Measurements from ENCODE around the gene GUCY1A1. TPM values are rescaled to one million over a fixed set of nuclear protein-coding genes. Genes with fewer than 3 reads are reported as not detected.

Gene GUCY1A1, protein sequence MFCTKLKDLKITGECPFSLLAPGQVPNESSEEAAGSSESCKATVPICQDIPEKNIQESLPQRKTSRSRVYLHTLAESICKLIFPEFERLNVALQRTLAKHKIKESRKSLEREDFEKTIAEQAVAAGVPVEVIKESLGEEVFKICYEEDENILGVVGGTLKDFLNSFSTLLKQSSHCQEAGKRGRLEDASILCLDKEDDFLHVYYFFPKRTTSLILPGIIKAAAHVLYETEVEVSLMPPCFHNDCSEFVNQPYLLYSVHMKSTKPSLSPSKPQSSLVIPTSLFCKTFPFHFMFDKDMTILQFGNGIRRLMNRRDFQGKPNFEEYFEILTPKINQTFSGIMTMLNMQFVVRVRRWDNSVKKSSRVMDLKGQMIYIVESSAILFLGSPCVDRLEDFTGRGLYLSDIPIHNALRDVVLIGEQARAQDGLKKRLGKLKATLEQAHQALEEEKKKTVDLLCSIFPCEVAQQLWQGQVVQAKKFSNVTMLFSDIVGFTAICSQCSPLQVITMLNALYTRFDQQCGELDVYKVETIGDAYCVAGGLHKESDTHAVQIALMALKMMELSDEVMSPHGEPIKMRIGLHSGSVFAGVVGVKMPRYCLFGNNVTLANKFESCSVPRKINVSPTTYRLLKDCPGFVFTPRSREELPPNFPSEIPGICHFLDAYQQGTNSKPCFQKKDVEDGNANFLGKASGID
- total RNA-seq (16.4 TPM), polyA plus RNA-seq (ENCODE audit: insufficient read depth in 1 of 8, insufficient read length in 8 of 8, low replicate concordance in 1 of 8) (10 to 100 TPM; 10.2 to 18.3 (median 13.2) TPM)
- long read RNA-seq, donor 1, partial matches to known transcripts, result 0 of 3 reads
- long read RNA-seq, donor 1, other reads (novel, unspliced or antisense), result 0 of 3 reads
- long read RNA-seq, donor 2, result 0 reads
- long read RNA-seq, donor 3, result 0 reads
- long read RNA-seq, donor 4, partial matches to known transcripts, result 0 of 1 reads
- long read RNA-seq, donor 4, other reads (novel, unspliced or antisense), result 0 of 1 reads
- long read RNA-seq, donor 5, partial matches to known transcripts, result 6 of 7 reads
- long read RNA-seq, donor 5, other reads (novel, unspliced or antisense), result 0 of 7 reads
- long read RNA-seq, donor 6, partial matches to known transcripts, result 0 of 1 reads
- long read RNA-seq, donor 6, other reads (novel, unspliced or antisense), result 0 of 1 reads
- long read RNA-seq, donor 7, partial matches to known transcripts, result 0 of 1 reads
- long read RNA-seq, donor 7, other reads (novel, unspliced or antisense), result 0 of 1 reads
- long read RNA-seq, donor 8, result 0 reads
- long read RNA-seq, donor 9, result 0 reads
- long read RNA-seq, donor 10, partial matches to known transcripts, result 9 of 14 reads
- long read RNA-seq, donor 10, other reads (novel, unspliced or antisense), result 0 of 14 reads
- long read RNA-seq, donor 11, partial matches to known transcripts, result 0 of 1 reads
- long read RNA-seq, donor 11, other reads (novel, unspliced or antisense), result 0 of 1 reads

DNA sequence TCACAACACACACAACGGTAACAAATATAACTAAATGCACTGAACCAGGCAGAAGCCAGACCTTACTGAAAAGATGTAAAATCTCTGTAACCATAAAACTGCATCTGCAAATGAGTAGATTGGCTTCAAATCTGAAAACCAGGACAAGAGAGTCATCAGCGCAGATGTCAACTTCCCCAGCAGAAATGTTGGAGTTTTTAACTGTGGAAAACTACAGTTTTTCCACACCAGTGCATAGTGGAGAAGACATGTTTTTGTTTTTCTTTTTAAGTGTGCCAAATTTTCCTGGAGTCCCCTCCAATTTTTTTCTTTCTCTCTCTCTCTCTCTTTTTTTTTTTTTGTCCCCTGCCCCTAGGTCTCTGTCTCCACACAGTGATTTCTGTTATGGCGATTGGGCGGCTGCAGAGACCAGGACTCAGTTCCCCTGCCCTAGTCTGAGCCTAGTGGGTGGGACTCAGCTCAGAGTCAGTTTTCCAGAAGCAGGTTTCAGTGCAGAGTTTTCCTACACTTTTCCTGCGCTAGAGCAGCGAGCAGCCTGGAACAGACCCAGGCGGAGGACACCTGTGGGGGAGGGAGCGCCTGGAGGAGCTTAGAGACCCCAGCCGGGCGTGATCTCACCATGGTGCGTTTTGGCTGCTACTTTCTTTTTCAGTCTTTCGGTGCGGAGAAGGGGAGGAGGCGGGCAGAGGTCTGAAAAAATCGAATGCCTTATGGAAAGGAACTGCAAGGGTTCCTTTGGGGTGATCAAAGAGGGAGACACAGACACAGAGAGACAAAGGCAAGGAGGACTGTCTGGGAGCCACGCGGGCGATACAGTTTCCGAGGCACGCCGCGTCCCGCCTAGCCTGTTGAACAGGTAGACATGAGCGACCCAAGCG lies at the start of gene GUCY1A1:
Gene GUCY1A1 (plus strand): TSS at position 505 of the 878 bp plus-strand sequence. CDS start 30,020 bp downstream, outside the sequence.
- DNase-seq, result peak; percentile 62
- 5% methylated on average over 23 of the region's 25 CpGs for WGBS (ENCODE audit: insufficient coverage)
- no peaks in the 10 kb centered on the region for H3K36me3 ChIP-seq (ENCODE audit: control insufficient read depth, insufficient read depth, low read length)

DNA sequence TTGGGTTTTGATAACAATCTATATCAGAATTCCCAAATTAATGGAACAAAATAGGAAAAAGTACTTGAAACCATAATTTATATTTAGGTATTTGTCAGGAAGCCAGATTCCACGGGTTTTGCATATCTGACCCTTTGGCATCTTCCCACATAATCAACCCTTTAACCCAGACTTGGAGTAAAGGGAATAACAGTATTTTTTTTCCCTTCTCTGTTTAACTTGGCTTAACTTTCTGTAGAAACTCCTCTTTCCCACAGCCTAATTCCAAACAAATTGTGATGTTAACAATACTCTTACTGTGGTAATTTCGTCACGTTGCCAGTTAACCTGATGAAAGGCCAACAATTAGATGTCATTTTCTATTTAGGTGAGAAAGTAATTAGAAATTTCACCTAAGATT lies 49.4 kb upstream of the GUCY1A1 start:
- WGBS (ENCODE audit: insufficient coverage), result no CpG with 5 or more reads among the region's 3 CpGs
- Histone ChIP-seq H3K9me3 (replicated peaks; ENCODE audit: control insufficient read depth, low read depth, low read length) (no peaks in the 10 kb centered on the region), H3K27ac (ENCODE audit: low read length) (no peak overlapping the region), H3K4me1 (ENCODE audit: control insufficient read depth, insufficient read depth, low read length) (no peaks in the 10 kb centered on the region), H3K36me3 (ENCODE audit: control insufficient read depth, insufficient read depth, low read length) (no peaks in the 10 kb centered on the region), H3K27me3 (ENCODE audit: control insufficient read depth, insufficient read depth, low read length) (no peaks in the 10 kb centered on the region), H3K4me3 (ENCODE audit: low read length) (no peak overlapping the region)
- DNase-seq, result peak; percentile 61

More for the DNA sequence above, at the start of gene GUCY1A1:
- Histone ChIP-seq H3K27me3 (ENCODE audit: control insufficient read depth, insufficient read depth, low read length) (peaks cover 5% of the 10 kb centered on the region), H3K4me1 (ENCODE audit: control insufficient read depth, insufficient read depth, low read length) (no peaks in the 10 kb centered on the region), H3K27ac (ENCODE audit: low read length) (peak within 1 kb of the TSS; percentile 74), H3K4me3 (ENCODE audit: low read length) (peak within 1 kb of the TSS; percentile 52), H3K9me3 (replicated peaks; ENCODE audit: control insufficient read depth, low read depth, low read length) (no peaks in the 10 kb centered on the region)

DNA sequence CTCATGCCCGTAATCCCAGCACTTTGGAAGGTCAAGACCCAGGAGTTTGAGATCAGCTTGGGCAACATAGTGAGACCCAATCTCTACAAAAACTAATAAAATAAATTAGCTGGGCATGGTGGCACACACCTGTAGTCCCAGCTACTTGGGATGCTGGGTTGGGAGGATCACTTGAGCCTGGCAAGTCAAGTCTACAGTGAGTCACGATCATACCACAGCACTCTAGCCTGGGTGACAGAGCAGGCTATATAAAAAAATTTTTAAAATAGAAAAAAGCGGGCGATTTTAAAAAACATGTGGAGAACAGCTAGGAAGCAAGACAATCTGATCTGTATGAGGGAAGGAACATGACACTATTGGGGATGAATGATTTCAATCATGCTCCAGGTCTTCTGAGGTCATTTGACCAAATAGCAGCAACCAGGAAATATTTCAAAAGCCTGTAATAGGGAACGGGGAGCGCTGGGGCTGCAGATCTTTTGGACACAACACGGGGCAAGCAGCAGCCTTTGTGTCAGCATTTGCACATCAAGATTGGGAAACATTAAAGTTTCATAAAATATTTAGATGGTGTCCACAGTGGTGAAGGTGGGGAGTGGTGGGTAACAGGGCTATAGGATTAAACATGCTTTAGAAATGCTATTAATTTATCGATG lies 48.3 kb upstream of the GUCY1A1 start:
- H3K27ac ChIP-seq (ENCODE audit: low read length), result no peak overlapping the region
- 82% methylated on average over 4 of the region's 8 CpGs for whole genome bisulfite sequencing (ENCODE audit: insufficient coverage)
- no peaks in the 10 kb centered on the region for H3K4me1 ChIP-seq (ENCODE audit: control insufficient read depth, insufficient read depth, low read length)

DNA sequence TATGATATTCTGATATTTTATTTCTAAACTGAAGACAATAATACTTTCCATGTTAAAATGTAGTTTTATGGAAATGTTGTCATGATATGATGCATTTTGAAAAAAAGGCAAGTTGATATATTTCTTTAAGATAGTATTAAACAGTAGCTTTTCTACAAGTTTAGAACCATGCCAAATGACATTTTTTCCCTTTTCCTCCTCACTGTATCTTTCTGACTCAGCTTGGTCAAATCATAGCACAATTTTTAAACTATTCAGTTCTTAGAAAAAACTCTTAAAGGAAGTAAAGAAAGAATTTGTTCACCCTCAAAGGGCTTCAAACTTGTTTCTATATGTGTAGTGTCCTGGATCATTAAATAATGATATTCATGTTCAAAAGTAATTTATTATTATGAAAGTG lies 46.0 kb upstream of the GUCY1A1 start:
- no peak for DNase-seq
- H3K4me3 ChIP-seq (ENCODE audit: low read length), result no peak overlapping the region
- no peaks in the 10 kb centered on the region for H3K4me1 ChIP-seq (ENCODE audit: control insufficient read depth, insufficient read depth, low read length)
- H3K9me3 ChIP-seq (replicated peaks; ENCODE audit: control insufficient read depth, low read depth, low read length), result no peaks in the 10 kb centered on the region
- no peak overlapping the region for H3K27ac ChIP-seq (ENCODE audit: low read length)
- no peaks in the 10 kb centered on the region for H3K27me3 ChIP-seq (ENCODE audit: control insufficient read depth, insufficient read depth, low read length)
- H3K36me3 ChIP-seq (ENCODE audit: control insufficient read depth, insufficient read depth, low read length), result no peaks in the 10 kb centered on the region

More for the DNA sequence above, 48.3 kb upstream of the GUCY1A1 start:
- H3K36me3 ChIP-seq (ENCODE audit: control insufficient read depth, insufficient read depth, low read length), result no peaks in the 10 kb centered on the region
- no peaks in the 10 kb centered on the region for H3K27me3 ChIP-seq (ENCODE audit: control insufficient read depth, insufficient read depth, low read length)
- H3K4me3 ChIP-seq (ENCODE audit: low read length), result no peak overlapping the region
- DNase-seq, result no peak
- H3K9me3 ChIP-seq (replicated peaks; ENCODE audit: control insufficient read depth, low read depth, low read length), result no peaks in the 10 kb centered on the region

DNA sequence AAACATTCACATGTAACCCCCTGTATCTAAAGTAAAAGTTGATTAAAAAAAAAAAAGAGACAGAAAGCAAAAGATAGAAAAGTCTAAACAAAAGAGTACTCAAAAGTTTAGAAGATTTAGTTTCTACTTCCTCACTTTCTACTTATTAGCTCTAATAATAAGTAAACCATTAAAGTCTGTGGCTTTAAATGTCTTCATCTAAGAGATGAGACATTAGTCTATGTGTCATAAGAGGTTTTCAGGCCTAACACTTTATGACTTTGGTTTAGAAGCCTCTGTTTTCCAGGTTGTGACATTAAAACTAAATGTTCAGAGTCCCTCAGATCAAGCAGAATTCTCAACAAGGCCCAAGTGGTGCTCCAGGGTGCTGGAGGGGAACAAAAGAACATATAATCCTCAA lies 42.2 kb upstream of the GUCY1A1 start:
- Histone ChIP-seq H3K9me3 (replicated peaks; ENCODE audit: control insufficient read depth, low read depth, low read length) (no peaks in the 10 kb centered on the region), H3K27me3 (ENCODE audit: control insufficient read depth, insufficient read depth, low read length) (no peaks in the 10 kb centered on the region), H3K4me1 (ENCODE audit: control insufficient read depth, insufficient read depth, low read length) (no peaks in the 10 kb centered on the region), H3K4me3 (ENCODE audit: low read length) (no peak overlapping the region), H3K27ac (ENCODE audit: low read length) (no peak overlapping the region), H3K36me3 (ENCODE audit: control insufficient read depth, insufficient read depth, low read length) (no peaks in the 10 kb centered on the region)
- no peak for DNase-seq

DNA sequence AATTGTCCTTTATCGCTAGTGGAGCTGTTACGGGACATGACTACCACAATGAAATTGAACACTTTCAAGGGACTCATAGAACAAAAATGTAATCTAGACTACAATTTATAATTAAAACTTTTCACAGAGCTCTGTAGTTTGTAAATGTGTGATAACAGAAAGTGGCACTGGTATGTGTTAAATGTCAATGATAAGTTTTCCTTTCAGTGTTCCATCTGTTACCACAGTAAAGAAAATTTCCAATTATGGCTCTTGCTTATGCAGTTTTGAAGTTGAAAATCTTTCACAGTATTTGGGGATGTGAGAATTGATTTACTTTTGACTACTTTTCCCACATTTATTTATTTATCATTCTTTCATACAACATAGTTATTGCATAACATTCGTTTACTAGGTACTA lies 40.1 kb upstream of the GUCY1A1 start:
- no peak for DNase-seq
- H3K27me3 ChIP-seq (ENCODE audit: control insufficient read depth, insufficient read depth, low read length), result no peaks in the 10 kb centered on the region
- no peaks in the 10 kb centered on the region for H3K36me3 ChIP-seq (ENCODE audit: control insufficient read depth, insufficient read depth, low read length)
- no peak overlapping the region for H3K27ac ChIP-seq (ENCODE audit: low read length)
- WGBS (ENCODE audit: insufficient coverage), result no CpG with 5 or more reads among the region's 3 CpGs
- no peaks in the 10 kb centered on the region for H3K9me3 ChIP-seq (replicated peaks; ENCODE audit: control insufficient read depth, low read depth, low read length)
- no peaks in the 10 kb centered on the region for H3K4me1 ChIP-seq (ENCODE audit: control insufficient read depth, insufficient read depth, low read length)
- no peak overlapping the region for H3K4me3 ChIP-seq (ENCODE audit: low read length)

DNA sequence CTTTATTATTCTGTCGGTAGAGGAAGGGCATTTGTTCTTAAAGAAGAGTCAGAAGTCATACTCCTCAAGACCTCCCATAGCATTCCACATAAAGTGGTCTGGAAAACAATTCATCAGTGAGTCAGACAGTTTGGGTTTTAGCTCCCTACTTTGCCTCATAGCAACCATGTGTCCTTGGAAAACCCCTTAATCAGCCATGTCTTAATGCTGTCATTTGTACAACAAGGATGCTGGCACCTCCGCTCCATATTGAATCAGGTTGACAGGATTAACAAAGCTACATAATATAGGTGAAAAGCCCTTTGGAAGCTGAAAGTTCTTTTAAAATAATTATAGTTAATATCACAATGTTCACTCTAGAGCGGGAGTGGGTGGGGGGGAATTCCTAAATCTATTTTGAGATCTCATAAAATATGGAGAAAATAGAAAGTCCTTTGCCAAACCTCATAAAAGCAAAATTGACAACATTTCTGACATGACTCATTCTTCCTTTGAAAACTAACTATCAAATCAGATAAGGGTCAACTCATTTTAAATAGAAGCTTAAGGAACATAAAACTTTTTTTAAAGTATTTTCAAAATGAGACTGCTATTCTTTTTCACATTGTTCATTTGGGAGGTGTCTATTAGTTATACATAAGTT lies 37.3 kb upstream of the GUCY1A1 start:
- no CpG with 5 or more reads among the region's 3 CpGs for WGBS (ENCODE audit: insufficient coverage)
- H3K36me3 ChIP-seq (ENCODE audit: control insufficient read depth, insufficient read depth, low read length), result no peaks in the 10 kb centered on the region
- H3K27me3 ChIP-seq (ENCODE audit: control insufficient read depth, insufficient read depth, low read length), result no peaks in the 10 kb centered on the region
- H3K4me1 ChIP-seq (ENCODE audit: control insufficient read depth, insufficient read depth, low read length), result no peaks in the 10 kb centered on the region
- H3K9me3 ChIP-seq (replicated peaks; ENCODE audit: control insufficient read depth, low read depth, low read length), result no peaks in the 10 kb centered on the region
- H3K27ac ChIP-seq (ENCODE audit: low read length), result no peak overlapping the region
- H3K4me3 ChIP-seq (ENCODE audit: low read length), result no peak overlapping the region
- no peak for DNase-seq

DNA sequence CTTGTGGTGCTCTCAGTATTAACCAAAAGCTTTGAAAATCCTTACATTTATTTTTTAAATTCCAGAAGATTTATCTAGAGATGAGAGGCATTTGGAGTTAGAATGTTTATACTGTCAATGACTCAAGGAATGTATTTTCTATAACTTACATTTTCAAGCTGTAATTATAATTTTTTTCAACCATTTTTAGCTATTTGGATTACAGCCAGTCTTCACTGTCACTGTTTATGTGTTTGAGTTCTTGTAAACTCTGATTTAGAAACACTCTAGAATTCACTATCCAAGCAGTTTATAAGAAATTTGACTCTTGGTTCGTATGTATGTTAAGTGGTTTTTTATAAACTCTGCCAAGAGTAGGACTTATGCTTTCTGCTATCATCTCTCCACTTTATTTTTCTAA lies 36.7 kb upstream of the GUCY1A1 start:
- no CpG with 5 or more reads among the region's 1 CpG for WGBS (ENCODE audit: insufficient coverage)
- H3K36me3 ChIP-seq (ENCODE audit: control insufficient read depth, insufficient read depth, low read length), result no peaks in the 10 kb centered on the region
- DNase-seq, result peak; percentile 33
- no peaks in the 10 kb centered on the region for H3K27me3 ChIP-seq (ENCODE audit: control insufficient read depth, insufficient read depth, low read length)
- no peak overlapping the region for H3K27ac ChIP-seq (ENCODE audit: low read length)
- H3K4me3 ChIP-seq (ENCODE audit: low read length), result no peak overlapping the region
- no peaks in the 10 kb centered on the region for H3K4me1 ChIP-seq (ENCODE audit: control insufficient read depth, insufficient read depth, low read length)
- no peaks in the 10 kb centered on the region for H3K9me3 ChIP-seq (replicated peaks; ENCODE audit: control insufficient read depth, low read depth, low read length)

All from muscle of leg (tissue), 16 donors.